IPS-20b (cell line): ENCODE measurements around the gene BCAP29.
"Not testable (repeated sequence)": the region's sequence is repeated elsewhere in the genome, so short reads cannot be mapped to it uniquely, and the experiment has no call there.

Source experiments
- H3K27ac ChIP-seq: one replicate; pipeline ENCODE4 v1.5.1; 2013; ENCODE audit warnings: low read length
- H3K27me3 ChIP-seq: 2 replicates; pipeline ENCODE4 v1.6.1; 2013; ENCODE audit warnings: mild to moderate bottlenecking, low read length, inconsistent platforms; ENCODE audit not compliant: insufficient read depth
- H3K36me3 ChIP-seq: 2 replicates; pipeline ENCODE4 v1.6.1; 2013; ENCODE audit warnings: low read depth, mild to moderate bottlenecking, inconsistent platforms, low read length, moderate library complexity; ENCODE audit not compliant: insufficient read depth
- H3K4me1 ChIP-seq: 2 replicates; pipeline ENCODE4 v1.6.1; 2013; ENCODE audit warnings: mild to moderate bottlenecking, control low read depth, inconsistent platforms, low read length, moderate library complexity; ENCODE audit not compliant: insufficient read depth
- H3K4me3 ChIP-seq: 2 replicates; pipeline ENCODE4 v1.5.1; 2013; ENCODE audit warnings: mild to moderate bottlenecking, low read length, inconsistent platforms
- H3K9ac ChIP-seq: 2 replicates; pipeline ENCODE4 v1.6.1; 2013; ENCODE audit warnings: low read depth, mild to moderate bottlenecking, inconsistent platforms, low read length, moderate library complexity
- H3K9me3 ChIP-seq: 2 replicates; pipeline ENCODE4 v1.6.1; 2013; ENCODE audit warnings: mild to moderate bottlenecking, low read depth, low read length, inconsistent platforms; ENCODE audit not compliant: insufficient read depth

Gene BCAP29

DNA sequence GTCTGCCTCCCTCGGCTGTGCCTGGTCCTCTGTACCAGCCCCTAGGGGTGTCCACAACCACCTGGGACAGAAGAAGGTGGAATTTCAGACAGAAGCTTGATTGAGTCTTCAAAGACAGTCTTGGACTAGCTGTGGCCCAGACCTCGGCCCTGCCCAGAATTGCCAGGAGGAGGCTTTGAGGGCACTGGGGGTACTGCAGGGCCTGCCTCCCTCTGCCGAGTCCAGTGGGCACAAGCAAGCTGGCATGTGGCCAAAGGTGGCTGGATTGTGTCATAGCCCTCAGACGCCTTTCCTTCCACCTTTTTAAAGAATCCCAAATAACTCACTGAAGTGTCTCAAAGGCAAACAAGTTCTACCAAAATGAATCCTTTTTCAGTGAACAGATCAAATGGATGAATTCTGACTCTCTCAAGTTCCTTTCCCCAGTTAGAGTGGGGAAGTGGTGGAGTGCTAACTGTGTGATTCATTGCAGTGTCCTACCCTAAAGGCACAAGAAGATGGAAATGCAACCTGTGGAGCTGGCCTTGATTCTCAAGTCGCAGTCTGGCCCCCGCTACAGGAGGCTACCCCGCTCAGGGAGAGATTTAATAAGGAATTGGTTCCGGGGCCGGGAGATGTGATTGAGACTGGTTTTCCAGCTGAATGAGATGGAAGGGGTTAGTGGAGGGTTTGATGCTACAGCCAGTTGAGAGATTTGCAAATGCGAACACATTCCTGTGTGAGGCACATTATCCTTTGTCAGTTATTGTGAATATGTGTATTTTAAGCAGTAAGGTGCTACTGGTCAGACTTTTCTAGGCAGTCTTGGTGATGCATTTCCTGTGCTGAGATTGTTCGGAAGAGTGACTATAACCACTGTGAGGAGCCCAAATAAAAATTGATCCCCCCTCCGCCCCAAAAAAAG is 51.8 kb downstream of the BCAP29 start:
- Histone ChIP-seq H3K36me3 (no peaks in the 10 kb centered on the region), H3K9ac (no peak overlapping the region), H3K9me3 (no peaks in the 10 kb centered on the region), H3K4me3 (no peak overlapping the region), H3K27me3 (no peaks in the 10 kb centered on the region), H3K4me1 (peaks cover 2% of the 10 kb centered on the region; the same call in 1 of the 2 replicates), H3K27ac (no peak overlapping the region)

DNA sequence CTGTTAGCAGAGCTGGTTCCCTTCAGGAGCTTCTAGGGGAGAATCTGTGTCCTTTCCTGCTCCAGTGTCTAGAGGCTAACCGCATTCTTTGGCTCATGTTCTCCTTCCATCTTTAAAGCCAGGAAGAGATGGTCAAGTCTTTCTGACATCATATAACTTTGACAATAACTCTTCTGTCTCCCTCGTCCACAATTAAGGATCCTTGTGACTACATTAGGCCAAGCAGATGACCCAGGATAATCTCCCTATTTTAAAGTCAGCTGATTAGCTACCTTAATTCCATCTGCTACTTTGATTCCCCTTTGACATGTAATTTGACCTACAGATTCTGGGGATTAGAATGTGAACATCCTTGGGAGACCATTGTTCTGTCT is 52.4 kb downstream of the BCAP29 start:
- Histone ChIP-seq H3K4me1 (peaks cover 2% of the 10 kb centered on the region; the same call in 1 of the 2 replicates), H3K9me3 (no peaks in the 10 kb centered on the region), H3K27me3 (no peaks in the 10 kb centered on the region), H3K27ac (no peak overlapping the region), H3K9ac (no peak overlapping the region), H3K36me3 (no peaks in the 10 kb centered on the region), H3K4me3 (no peak overlapping the region)

DNA sequence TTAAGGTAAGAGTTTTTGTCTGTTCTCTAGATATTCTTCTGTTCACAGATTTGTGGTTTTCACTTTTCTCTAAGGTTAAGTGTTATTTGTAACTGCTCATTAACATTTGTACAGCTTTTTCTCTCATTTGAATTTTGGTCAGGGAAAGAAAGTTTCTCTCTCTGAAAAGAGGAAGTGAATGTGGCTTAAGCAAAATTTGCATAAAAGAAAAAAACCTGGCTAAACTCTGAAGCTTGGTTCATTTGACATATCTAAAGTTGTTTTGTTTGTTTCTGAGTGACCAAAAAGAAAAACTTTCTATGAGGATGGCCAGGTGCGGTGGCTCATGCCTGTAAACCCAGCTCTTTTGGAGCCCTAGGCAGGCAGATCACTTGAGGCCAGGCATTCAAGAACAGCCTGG is 58.5 kb downstream of the BCAP29 start:
- Histone ChIP-seq H3K9ac (no peak overlapping the region), H3K27me3 (no peaks in the 10 kb centered on the region), H3K36me3 (no peaks in the 10 kb centered on the region), H3K4me1 (no peaks in the 10 kb centered on the region), H3K9me3 (no peaks in the 10 kb centered on the region), H3K4me3 (no peak overlapping the region), H3K27ac (no peak overlapping the region)

DNA sequence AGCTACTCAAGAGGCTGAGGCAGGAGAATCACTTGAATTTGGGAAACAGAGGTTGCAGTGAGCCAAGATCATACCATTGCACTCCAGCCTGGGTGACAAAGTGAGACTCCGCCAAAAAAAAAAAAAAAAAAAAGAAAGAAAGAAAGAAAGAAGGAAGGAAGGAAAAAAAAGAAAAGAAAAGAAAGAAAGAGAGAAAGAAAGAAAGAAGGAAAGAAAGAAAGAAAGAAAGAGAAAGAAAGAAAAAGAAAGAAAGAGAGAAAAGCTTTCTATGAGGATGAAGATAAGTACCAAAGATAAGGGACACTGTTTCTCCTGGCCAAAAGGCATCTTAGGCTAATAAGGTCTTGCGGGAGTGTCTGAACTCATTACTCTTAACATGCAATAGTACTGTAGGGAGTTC is 59.0 kb downstream of the BCAP29 start:
- not testable (repeated sequence) for H3K9ac ChIP-seq, H3K27ac ChIP-seq, H3K9me3 ChIP-seq, H3K4me1 ChIP-seq, H3K36me3 ChIP-seq, H3K4me3 ChIP-seq, H3K27me3 ChIP-seq

DNA sequence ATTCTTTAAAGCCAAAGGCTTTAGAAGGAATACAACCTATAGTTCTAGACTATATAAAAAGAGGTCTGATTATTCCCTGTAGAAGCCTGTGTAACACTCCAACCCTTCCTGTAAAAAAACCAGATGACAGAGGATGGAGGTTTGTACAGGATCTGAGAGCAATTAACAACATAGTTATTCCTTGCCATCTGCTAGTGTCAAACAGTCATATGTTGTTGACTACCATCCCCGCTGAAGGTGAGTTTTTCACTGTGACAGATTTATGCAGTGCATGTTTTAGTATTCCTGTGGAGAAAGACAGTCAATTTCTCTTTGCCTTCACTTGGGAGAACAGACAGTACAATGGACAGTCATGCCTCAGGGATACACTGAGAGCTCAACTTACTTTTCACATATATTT is 61.6 kb downstream of the BCAP29 start:
- Histone ChIP-seq H3K4me3 (no peak overlapping the region), H3K9me3 (no peaks in the 10 kb centered on the region), H3K4me1 (no peaks in the 10 kb centered on the region), H3K27me3 (no peaks in the 10 kb centered on the region), H3K27ac (no peak overlapping the region), H3K9ac (no peak overlapping the region), H3K36me3 (no peaks in the 10 kb centered on the region)

DNA sequence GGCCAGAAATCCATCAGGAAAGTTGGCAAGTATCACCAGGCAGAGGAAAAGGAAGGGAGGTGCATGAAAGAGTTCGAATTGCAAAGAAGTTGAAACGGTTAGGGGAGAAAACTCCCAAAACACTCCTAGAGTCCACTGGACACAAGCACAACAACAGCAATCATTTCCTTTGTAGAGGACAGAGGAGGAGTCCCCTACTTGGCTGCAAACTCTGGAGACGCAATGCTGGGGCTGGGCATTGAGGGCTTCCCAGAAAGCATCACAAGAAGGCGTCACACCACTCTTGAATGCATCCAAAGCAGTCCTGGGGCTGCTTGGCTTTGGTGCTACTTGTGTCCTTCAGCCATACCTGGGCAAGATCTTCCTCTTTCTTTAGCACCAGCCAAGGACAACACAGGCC is 62.5 kb downstream of the BCAP29 start:
- Histone ChIP-seq H3K9me3 (no peaks in the 10 kb centered on the region), H3K4me1 (no peaks in the 10 kb centered on the region), H3K36me3 (no peaks in the 10 kb centered on the region), H3K27ac (no peak overlapping the region), H3K4me3 (no peak overlapping the region), H3K9ac (no peak overlapping the region), H3K27me3 (no peaks in the 10 kb centered on the region)

DNA sequence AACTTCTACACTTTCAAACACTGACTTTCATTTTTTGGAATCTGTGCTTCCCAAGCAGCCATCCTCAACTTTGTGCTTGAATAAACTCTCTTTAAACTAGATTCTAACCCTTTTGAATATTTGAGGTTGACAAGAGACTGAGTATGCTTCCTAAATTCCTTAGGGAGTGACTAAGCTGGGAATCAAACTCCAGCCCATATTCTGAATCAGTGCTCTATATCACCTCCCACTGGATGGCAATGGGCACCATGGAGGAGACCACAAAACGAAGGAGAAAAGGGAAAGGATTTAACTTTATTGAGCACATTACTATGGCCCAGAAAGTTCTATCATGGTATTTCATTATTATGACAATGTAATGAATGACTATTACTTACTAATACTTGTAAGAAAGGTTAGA is 63.4 kb downstream of the BCAP29 start:
- Histone ChIP-seq H3K27ac (no peak overlapping the region), H3K9ac (no peak overlapping the region), H3K27me3 (no peaks in the 10 kb centered on the region), H3K36me3 (no peaks in the 10 kb centered on the region), H3K9me3 (no peaks in the 10 kb centered on the region), H3K4me3 (no peak overlapping the region), H3K4me1 (no peaks in the 10 kb centered on the region)

DNA sequence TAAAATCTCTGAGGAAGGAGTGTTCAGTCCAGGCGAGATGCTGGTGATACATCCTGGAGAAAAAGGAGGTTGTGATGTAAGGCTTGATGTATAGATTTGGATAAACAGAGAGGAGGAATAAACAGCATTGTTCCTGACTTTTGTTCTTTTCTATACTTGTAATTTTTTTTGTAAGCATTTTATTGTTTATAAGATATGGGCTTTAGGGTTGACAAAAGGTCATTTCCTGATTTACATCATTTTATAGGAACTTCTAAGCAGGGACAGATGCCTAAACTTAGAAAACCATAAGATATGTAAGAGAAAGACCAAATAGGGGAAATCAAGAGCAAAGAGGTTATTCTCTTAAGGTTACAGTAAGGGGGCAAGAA is 63.9 kb downstream of the BCAP29 start:
- Histone ChIP-seq H3K36me3 (no peaks in the 10 kb centered on the region), H3K27me3 (no peaks in the 10 kb centered on the region), H3K27ac (no peak overlapping the region), H3K9me3 (no peaks in the 10 kb centered on the region), H3K9ac (no peak overlapping the region), H3K4me3 (no peak overlapping the region), H3K4me1 (no peaks in the 10 kb centered on the region)

DNA sequence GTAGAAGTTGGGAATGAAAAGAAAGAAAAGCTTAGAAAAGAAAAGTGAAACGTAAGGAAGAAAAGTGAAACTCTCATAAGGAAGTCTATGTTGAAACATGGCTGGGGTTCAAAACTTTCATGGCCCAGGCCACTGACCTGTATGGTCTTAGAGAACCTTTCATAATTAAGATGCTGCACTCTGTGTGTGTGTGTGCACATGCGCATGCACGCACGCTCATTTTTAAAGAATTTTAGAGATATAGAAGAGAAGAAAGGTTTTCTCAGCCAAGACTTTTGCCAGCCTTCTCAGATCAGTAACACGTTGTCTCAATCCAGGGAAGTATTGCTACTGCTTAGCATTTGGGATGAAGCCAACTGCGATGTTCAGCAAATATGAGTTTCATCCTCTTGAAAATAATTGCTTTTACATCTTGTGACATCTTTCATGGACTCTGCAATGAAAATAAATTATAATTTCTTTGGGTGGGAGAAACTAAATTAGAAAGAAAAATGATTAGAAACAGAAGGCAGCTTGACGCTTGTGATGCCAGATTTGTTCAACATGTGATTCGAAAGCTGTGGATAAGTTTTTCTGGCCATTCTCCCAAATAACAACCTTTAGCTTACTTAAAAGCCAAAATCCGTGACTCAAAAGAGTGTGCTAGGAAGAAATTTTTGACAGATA is 64.4 kb downstream of the BCAP29 start:
- Histone ChIP-seq H3K9me3 (no peaks in the 10 kb centered on the region), H3K27ac (no peak overlapping the region), H3K4me1 (no peaks in the 10 kb centered on the region), H3K36me3 (no peaks in the 10 kb centered on the region), H3K4me3 (no peak overlapping the region), H3K27me3 (no peaks in the 10 kb centered on the region), H3K9ac (no peak overlapping the region)

DNA sequence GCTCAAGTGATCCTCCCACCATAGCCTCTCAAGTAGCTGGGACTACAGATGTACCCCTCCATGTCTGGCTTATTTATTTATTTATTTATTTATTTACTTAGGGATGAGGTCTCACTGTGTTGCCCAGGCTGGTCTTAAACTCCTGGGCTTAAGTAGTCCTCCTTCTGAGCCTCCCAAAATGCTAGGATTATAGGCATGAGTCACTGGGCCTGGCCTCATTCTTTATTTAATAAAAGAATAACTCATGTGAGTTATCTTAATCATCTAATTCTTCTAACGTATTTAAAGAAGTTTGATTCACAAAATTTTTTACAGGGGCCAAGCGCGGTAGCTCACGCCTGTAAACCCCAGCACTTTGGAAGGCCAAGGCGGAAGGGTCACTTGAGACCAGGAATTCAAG is 72.6 kb downstream of the BCAP29 start:
- Histone ChIP-seq H3K9ac (no peak overlapping the region), H3K36me3 (no peaks in the 10 kb centered on the region), H3K27me3 (peaks cover 5% of the 10 kb centered on the region), H3K4me3 (no peak overlapping the region), H3K27ac (no peak overlapping the region), H3K9me3 (peaks cover 3% of the 10 kb centered on the region; the same call in 1 of the 2 replicates), H3K4me1 (no peaks in the 10 kb centered on the region)

DNA sequence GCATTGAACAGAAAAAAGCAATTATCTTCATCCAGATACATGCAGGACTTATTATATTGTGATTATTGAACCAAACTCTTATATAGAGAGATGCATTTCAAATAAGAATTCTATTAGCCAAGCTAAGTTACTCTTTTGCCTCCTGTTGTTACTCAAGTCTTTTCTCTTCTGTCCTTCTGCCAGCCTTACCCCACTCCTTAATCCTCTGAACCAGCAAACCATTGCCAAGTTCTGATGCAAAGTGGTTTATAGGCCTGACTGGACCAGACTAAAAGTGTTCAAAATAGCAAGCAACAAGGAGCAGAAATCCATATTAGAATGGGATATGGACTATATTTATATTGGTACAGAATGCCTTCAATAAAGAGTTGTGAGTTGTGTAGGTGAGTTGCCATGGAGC is 78.4 kb downstream of the BCAP29 start:
- no peaks in the 10 kb centered on the region for H3K36me3 ChIP-seq
- no peak overlapping the region for H3K4me3 ChIP-seq
- H3K9ac ChIP-seq = no peak overlapping the region
- H3K4me1 ChIP-seq = no peaks in the 10 kb centered on the region
- no peak overlapping the region for H3K27ac ChIP-seq
- H3K27me3 ChIP-seq = peaks cover 63% of the 10 kb centered on the region
- H3K9me3 ChIP-seq = no peaks in the 10 kb centered on the region

DNA sequence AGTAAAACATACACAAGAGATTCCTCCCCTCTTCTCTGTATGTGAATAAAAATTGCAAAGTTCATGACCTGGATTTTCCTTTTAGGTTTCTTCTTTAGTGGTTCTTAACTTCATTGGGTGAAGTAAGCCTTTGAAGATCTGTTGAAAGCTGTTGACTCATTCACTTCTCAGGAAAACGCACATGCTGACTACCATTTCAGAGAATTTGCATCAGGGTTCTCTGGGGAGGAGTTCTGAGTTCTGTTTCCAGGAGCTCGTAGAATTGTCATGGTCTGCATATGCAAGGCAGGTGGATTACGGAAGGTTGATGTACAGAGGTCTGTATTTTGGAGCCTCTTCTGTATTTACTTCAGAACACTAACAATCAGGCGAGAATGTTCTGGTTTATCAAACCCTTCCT is 79.6 kb downstream of the BCAP29 start:
- Histone ChIP-seq H3K4me3 (no peak overlapping the region), H3K36me3 (no peaks in the 10 kb centered on the region), H3K27ac (no peak overlapping the region), H3K9me3 (no peaks in the 10 kb centered on the region), H3K27me3 (peaks cover 75% of the 10 kb centered on the region), H3K4me1 (no peaks in the 10 kb centered on the region), H3K9ac (no peak overlapping the region)
